H9 (cell line): ENCODE data around the gene RET. TPM values are rescaled to one million over a fixed set of nuclear protein-coding genes. Genes with fewer than 3 reads are reported as not detected.
A peak's percentile ranks its signal among the peaks of the same experiment; 100 is the strongest.

Experiments
- DNase-seq: peaks from one replicate; pipeline ENCODE4 v3.0.0-alpha.2; 2017
- H2AFZ ChIP-seq: one replicate; pipeline ENCODE4 v1.6.1; 2013; ENCODE audit warnings: mild to moderate bottlenecking, low read length, control low read depth, moderate library complexity
- H2AK5ac ChIP-seq: 2 replicates; pipeline ENCODE4 v1.6.1; 2013; ENCODE audit warnings: low read length, control low read depth, mixed read lengths; ENCODE audit not compliant: insufficient read length
- H2BK120ac ChIP-seq: one replicate; pipeline ENCODE4 v1.6.1; 2013; ENCODE audit warnings: low read depth, mild to moderate bottlenecking, low read length, control low read depth, inconsistent platforms; ENCODE audit not compliant: poor library complexity, severe bottlenecking
- H2BK12ac ChIP-seq: 2 replicates; pipeline ENCODE4 v1.6.1; 2013; ENCODE audit warnings: low read length, control low read depth, mixed read lengths, low read depth; ENCODE audit not compliant: insufficient read length
- H2BK15ac ChIP-seq: 2 replicates; pipeline ENCODE4 v1.6.1; 2013; ENCODE audit warnings: low read depth, low read length, control low read depth
- H2BK20ac ChIP-seq: one replicate; pipeline ENCODE4 v1.6.1; 2013; ENCODE audit warnings: low read depth, mild to moderate bottlenecking, low read length, control low read depth, inconsistent platforms; ENCODE audit not compliant: poor library complexity, severe bottlenecking
- H2BK5ac ChIP-seq: 2 replicates; pipeline ENCODE4 v1.6.1; 2013; ENCODE audit warnings: low read length, control low read depth, mixed read lengths; ENCODE audit not compliant: insufficient read length
- H3K14ac ChIP-seq: 2 replicates; pipeline ENCODE4 v1.6.1; 2013; ENCODE audit warnings: low read length, control low read depth; ENCODE audit not compliant: insufficient read depth
- H3K18ac ChIP-seq: 2 replicates; pipeline ENCODE4 v1.6.1; 2013; ENCODE audit warnings: low read depth, mild to moderate bottlenecking, mixed read lengths, low read length, control low read depth; ENCODE audit not compliant: insufficient read length
- H3K23ac ChIP-seq: 2 replicates; pipeline ENCODE4 v1.6.1; 2013; ENCODE audit warnings: low read length, control low read depth, mixed read lengths, low read depth; ENCODE audit not compliant: insufficient read length
- H3K23me2 ChIP-seq: 2 replicates; pipeline ENCODE4 v1.6.1; 2013; ENCODE audit warnings: low read depth, mild to moderate bottlenecking, mixed read lengths, low read length, control low read depth; ENCODE audit not compliant: insufficient read length, poor library complexity, severe bottlenecking
- H3K27ac ChIP-seq: 2 replicates; pipeline ENCODE4 v1.5.1; 2013; ENCODE audit warnings: low read length, control low read depth, mixed read lengths, low read depth; ENCODE audit not compliant: insufficient read length
- H3K27me3 ChIP-seq: 2 replicates; pipeline ENCODE4 v1.6.1; 2013; ENCODE audit warnings: low read length, control low read depth, inconsistent platforms; ENCODE audit not compliant: insufficient read depth
- H3K4ac ChIP-seq: 2 replicates; pipeline ENCODE4 v1.6.1; 2013; ENCODE audit warnings: low read depth, mild to moderate bottlenecking, control low read depth, inconsistent platforms, low read length, moderate library complexity
- H3K4me1 ChIP-seq: 2 replicates; pipeline ENCODE4 v1.6.1; 2013; ENCODE audit warnings: low read length, control low read depth, inconsistent platforms; ENCODE audit not compliant: insufficient read depth
- H3K4me2 ChIP-seq: 2 replicates; pipeline ENCODE4 v1.6.1; 2013; ENCODE audit warnings: low read length, control low read depth, mixed read lengths; ENCODE audit not compliant: insufficient read length, insufficient read depth
- H3K56ac ChIP-seq: 2 replicates; pipeline ENCODE4 v1.6.1; 2013; ENCODE audit warnings: low read depth, mild to moderate bottlenecking, mixed read lengths, low read length, control low read depth; ENCODE audit not compliant: insufficient read length
- H3K79me1 ChIP-seq: 2 replicates; pipeline ENCODE4 v1.6.1; 2013; ENCODE audit warnings: low read depth, mild to moderate bottlenecking, moderate library complexity, low read length, control low read depth, inconsistent platforms; ENCODE audit not compliant: insufficient read depth, poor library complexity, severe bottlenecking
- H3K79me2 ChIP-seq: 2 replicates; pipeline ENCODE4 v1.6.1; 2013; ENCODE audit warnings: low read length, control low read depth, inconsistent platforms; ENCODE audit not compliant: insufficient read depth
- H3K9ac ChIP-seq: 2 replicates; pipeline ENCODE4 v1.6.1; 2013; ENCODE audit warnings: low read length, control low read depth, mixed read lengths; ENCODE audit not compliant: insufficient read length; ENCODE audit errors: extremely low read depth
- H3K9me3 ChIP-seq: one replicate; pipeline ENCODE4 v1.6.1; 2013; ENCODE audit warnings: low read depth, low read length, inconsistent platforms; ENCODE audit not compliant: control insufficient read depth
- H3T11ph ChIP-seq: one replicate; pipeline ENCODE4 v1.6.1; 2013; ENCODE audit warnings: mild to moderate bottlenecking, low read length, control low read depth, inconsistent platforms
- H4K20me1 ChIP-seq: one replicate; pipeline ENCODE4 v1.6.1; 2013; ENCODE audit not compliant: control insufficient read depth, insufficient read length, insufficient read depth
- H4K5ac ChIP-seq: 2 replicates; pipeline ENCODE4 v1.6.1; 2013; ENCODE audit warnings: low read depth, mild to moderate bottlenecking, mixed read lengths, low read length, control low read depth; ENCODE audit not compliant: insufficient read length
- H4K8ac ChIP-seq: replicated peaks from 2 replicates; pipeline ENCODE4 v1.6.1; 2013; ENCODE audit warnings: low read length, control low read depth, mixed read lengths, low read depth; ENCODE audit not compliant: insufficient read length
- H4K91ac ChIP-seq: 2 replicates; pipeline ENCODE4 v1.6.1; 2013; ENCODE audit warnings: low read depth, mild to moderate bottlenecking, moderate library complexity, mixed read lengths, low read length, control low read depth; ENCODE audit not compliant: insufficient read length
- H3K27ac Mint-ChIP-seq, 3 experiments: 2 replicates in 2 of 3; 3 replicates in 1 of 3; pipeline ENCODE4 v1.8.0; 2020 to 2021; ENCODE audit warnings: mixed read lengths in 3 of 3, mild to moderate bottlenecking in 1 of 3, moderate library complexity in 1 of 3
- H3K27me3 Mint-ChIP-seq: 2 replicates; pipeline ENCODE4 v1.8.0; 2021; ENCODE audit warnings: low read depth, mild to moderate bottlenecking, moderate library complexity, mixed read lengths
- H3K36me3 Mint-ChIP-seq, 3 experiments: 2 replicates in 2 of 3; 3 replicates in 1 of 3; pipeline ENCODE4 v1.8.0; 2020 to 2021; ENCODE audit warnings: low read depth in 3 of 3, mixed read lengths in 3 of 3; ENCODE audit not compliant: insufficient read depth in 1 of 3
- H3K4me1 Mint-ChIP-seq, 2 experiments: 2 replicates each; pipeline ENCODE4 v1.8.0; 2020; ENCODE audit warnings: mixed read lengths in 2 of 2
- H3K4me3 Mint-ChIP-seq, 2 experiments: 2 replicates in 1 of 2; 3 replicates in 1 of 2; pipeline ENCODE4 v1.8.0; 2020 to 2021; ENCODE audit warnings: mild to moderate bottlenecking in 2 of 2, mixed read lengths in 2 of 2, moderate library complexity in 1 of 2
- H3K9me3 Mint-ChIP-seq, 2 experiments: 2 replicates in 1 of 2; 3 replicates in 1 of 2; pipeline ENCODE4 v1.8.0; 2020; ENCODE audit warnings: mild to moderate bottlenecking in 2 of 2, mixed read lengths in 2 of 2, moderate library complexity in 1 of 2
- WGBS: extraction: QIAGEN DNeasy Blood & Tissue Kit; methylation state at CpG from one replicate; pipeline ENCODE4 v1.1.7; 2013; ENCODE audit warnings: missing lambda C conversion rate, low lambda C conversion rate, mixed read lengths; ENCODE audit not compliant: insufficient read length; ENCODE audit errors: extremely low coverage; 5-methylcytosine and 5-hydroxymethylcytosine counted together
- total RNA-seq: library from RNA; stranded (reverse); gene quantifications from 2 replicates; pipeline ENCODE4 v1.2.1, GENCODE V29; 2021
- TF ChIP-seq, protein P1 (sequence below): fragments of 200-600 bp; sonication (generic); conservative IDR thresholded peaks from 3 replicates; pipeline ENCODE4 v1.8.0; 2021; ENCODE audit warnings: antibody characterized with exemption, mild to moderate bottlenecking

Gene RET
- total RNA-seq, 1 experiment from 2014 or later: 12.2 TPM

DNA sequence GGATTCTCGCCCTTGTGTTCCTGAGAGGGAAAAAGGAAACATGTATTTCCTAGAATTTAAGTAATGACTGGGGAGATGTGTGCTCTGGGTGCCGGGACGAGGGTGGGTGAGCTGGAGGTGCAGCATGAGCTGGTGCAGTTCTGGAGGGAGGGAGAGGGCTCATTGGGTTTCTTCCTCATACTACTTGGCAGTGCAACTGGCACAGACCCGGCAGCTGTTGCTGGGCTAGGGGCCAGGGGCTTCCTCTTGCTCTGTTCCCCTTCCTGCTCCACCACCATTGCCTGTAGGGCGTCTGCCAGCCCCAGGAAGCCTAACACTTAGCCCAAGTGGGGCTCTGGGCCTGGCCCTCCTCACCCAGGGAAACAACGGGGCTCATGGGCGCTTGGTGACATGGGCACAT, 5.9 kb downstream of the RET start:
- Histone ChIP-seq H3T11ph (no peak overlapping the region), H3K4me2 (no peak overlapping the region), H4K5ac (no peak overlapping the region), H2BK5ac (no peak overlapping the region), H3K79me2 (no peaks in the 10 kb centered on the region), H4K91ac (no peak overlapping the region), H3K18ac (no peak overlapping the region), H2BK20ac (no peak overlapping the region), H3K9ac (no peak overlapping the region), H3K9me3 (no peaks in the 10 kb centered on the region), H2BK120ac (no peak overlapping the region), H2BK15ac (no peak overlapping the region), H3K23ac (no peak overlapping the region), H2AFZ (no peak overlapping the region), H3K4me1 (no peaks in the 10 kb centered on the region), H2BK12ac (no peak overlapping the region), H3K23me2 (peaks cover 3% of the 10 kb centered on the region), H3K27me3 (peaks cover 10% of the 10 kb centered on the region), H4K8ac (no peak overlapping the region), H3K4ac (no peak overlapping the region), H3K56ac (no peak overlapping the region), H3K27ac (no peak overlapping the region), H3K79me1 (no peaks in the 10 kb centered on the region), H3K14ac (no peak overlapping the region), H2AK5ac (no peak overlapping the region), H4K20me1 (no peaks in the 10 kb centered on the region)
- Mint-ChIP-seq H3K27me3 (peaks cover 20% of the 10 kb centered on the region), H3K9me3 (no peaks in the 10 kb centered on the region; a peak in 1 of 5 replicates), H3K4me3 (no peak overlapping the region), H3K4me1 (peaks cover 6 to 8% of the 10 kb centered on the region in 2 experiments; a peak in 3 of 4 replicates), H3K36me3 (peaks cover 0 to 3% (median 2%) of the 10 kb centered on the region in 3 experiments; a peak in 2 of 7 replicates), H3K27ac (peak overlapping the region in 1 of 3 experiments; percentile 31; a peak in 1 of 7 replicates)
- no CpG with 5 or more reads among the region's 7 CpGs for WGBS
- TF ChIP-seq, protein P1, sequence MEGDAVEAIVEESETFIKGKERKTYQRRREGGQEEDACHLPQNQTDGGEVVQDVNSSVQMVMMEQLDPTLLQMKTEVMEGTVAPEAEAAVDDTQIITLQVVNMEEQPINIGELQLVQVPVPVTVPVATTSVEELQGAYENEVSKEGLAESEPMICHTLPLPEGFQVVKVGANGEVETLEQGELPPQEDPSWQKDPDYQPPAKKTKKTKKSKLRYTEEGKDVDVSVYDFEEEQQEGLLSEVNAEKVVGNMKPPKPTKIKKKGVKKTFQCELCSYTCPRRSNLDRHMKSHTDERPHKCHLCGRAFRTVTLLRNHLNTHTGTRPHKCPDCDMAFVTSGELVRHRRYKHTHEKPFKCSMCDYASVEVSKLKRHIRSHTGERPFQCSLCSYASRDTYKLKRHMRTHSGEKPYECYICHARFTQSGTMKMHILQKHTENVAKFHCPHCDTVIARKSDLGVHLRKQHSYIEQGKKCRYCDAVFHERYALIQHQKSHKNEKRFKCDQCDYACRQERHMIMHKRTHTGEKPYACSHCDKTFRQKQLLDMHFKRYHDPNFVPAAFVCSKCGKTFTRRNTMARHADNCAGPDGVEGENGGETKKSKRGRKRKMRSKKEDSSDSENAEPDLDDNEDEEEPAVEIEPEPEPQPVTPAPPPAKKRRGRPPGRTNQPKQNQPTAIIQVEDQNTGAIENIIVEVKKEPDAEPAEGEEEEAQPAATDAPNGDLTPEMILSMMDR: no peak
- no peak for DNase-seq
